Peyer's patch (tissue), 4 donors: ENCODE results near the gene MGLL. TPM values are rescaled to one million over a fixed set of nuclear protein-coding genes. Genes with fewer than 3 reads are reported as not detected.

Source experiments
- DNase-seq, 3 donors: peaks; one replicate each; pipeline ENCODE4 v3.0.0-alpha.2; 2017 to 2019
- H3K27ac ChIP-seq, 4 donors: fragments of 200-600 bp; sonication (generic); one replicate each; pipeline ENCODE4 v1.5.1; 2016 to 2019
- H3K27me3 ChIP-seq, 2 donors: fragments of 200-600 bp; sonication (generic); one replicate each; pipeline ENCODE4 v1.5.1; 2019
- H3K36me3 ChIP-seq, 3 donors: fragments of 200-600 bp; sonication (generic); one replicate each; pipeline ENCODE4 v1.5.1; 2016 to 2019
- H3K4me1 ChIP-seq, 4 donors: fragments of 200-600 bp; sonication (generic); one replicate each; pipeline ENCODE4 v1.5.1; 2016 to 2019
- H3K4me3 ChIP-seq, 4 donors: fragments of 200-600 bp; sonication (generic); 1 replicate in 3 of 4; 2 replicates in 1 of 4; pipeline ENCODE4 v1.5.1; 2016 to 2019; ENCODE audit warnings: mild to moderate bottlenecking in 1 of 4
- H3K9me3 ChIP-seq, 4 donors: fragments of 200-600 bp; sonication (generic); one replicate each; pipeline ENCODE4 v1.5.1; 2016 to 2019; ENCODE audit warnings: mild to moderate bottlenecking in 1 of 4
- POLR2A ChIP-seq, 2 donors: fragments of 450-650 bp; IDR thresholded peaks; one replicate each; pipeline ENCODE4 v1.5.1; 2017; ENCODE audit warnings: antibody characterized with exemption in 2 of 2, mild to moderate bottlenecking in 2 of 2, moderate library complexity in 2 of 2
- total RNA-seq, 4 donors: library from RNA; depleted of rRNA; stranded (reverse); fragments of >200 nt; gene quantifications; one replicate each; pipeline ENCODE4 v1.1.0, GENCODE V29; 2016
- TF ChIP-seq, protein P1 (sequence below), 6 experiments: fragments of 450-650 bp in 4 of 6; fragments of 200-600 bp in 2 of 6; sonication (generic) in 1 of 6; IDR thresholded peaks; one replicate each; pipeline ENCODE4 v1.5.1; 2017 to 2019; ENCODE audit warnings: antibody characterized with exemption in 6 of 6, mild to moderate bottlenecking in 3 of 6, moderate library complexity in 1 of 6

MGLL gene
- total RNA-seq, 4 donors from 2014 or later: 56.1 to 180 (median 143) TPM

DNA sequence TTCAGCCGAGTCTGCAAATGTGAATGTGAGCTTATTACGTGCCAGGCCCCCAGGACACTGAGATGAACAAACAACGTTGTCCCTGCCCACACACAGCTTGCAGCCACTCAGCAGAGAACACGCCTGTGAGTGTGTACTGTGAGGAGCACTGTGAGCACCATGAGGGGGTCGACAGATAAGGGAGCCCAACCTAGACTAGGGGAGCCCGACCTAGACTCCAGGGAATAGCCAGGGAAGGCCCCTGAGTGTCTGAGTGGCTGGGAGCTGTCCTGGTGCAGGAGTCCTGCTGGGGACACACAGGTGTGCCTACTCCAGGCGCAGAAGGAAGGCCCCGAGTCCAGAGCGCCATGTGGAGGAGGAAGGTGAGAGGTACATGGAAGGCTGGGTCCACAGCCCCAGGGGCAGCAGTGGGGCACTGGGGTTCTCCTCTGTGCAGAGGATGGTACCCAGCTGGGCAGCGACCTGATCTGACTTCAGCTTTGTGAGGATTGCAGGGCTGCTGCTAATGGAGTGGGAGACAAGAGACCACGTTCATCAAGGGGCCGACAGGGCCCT, 36.5 kb downstream of the MGLL start:
- Histone ChIP-seq H3K4me1 (peaks cover 0 to 61% (median 8%) of the 10 kb centered on the region in 4 donors), H3K9me3 (no peaks in the 10 kb centered on the region), H3K4me3 (no peak overlapping the region), H3K27ac (peak overlapping the region; percentile 25 to 86 (median 69)), H3K27me3 (no peaks in the 10 kb centered on the region), H3K36me3 (no peaks in the 10 kb centered on the region)
- peak in 1 of 3 donors; percentile 56 for DNase-seq
- TF ChIP-seq POLR2A (IDR thresholded peaks at IDR 0.05): no peak
- TF ChIP-seq, protein P1, sequence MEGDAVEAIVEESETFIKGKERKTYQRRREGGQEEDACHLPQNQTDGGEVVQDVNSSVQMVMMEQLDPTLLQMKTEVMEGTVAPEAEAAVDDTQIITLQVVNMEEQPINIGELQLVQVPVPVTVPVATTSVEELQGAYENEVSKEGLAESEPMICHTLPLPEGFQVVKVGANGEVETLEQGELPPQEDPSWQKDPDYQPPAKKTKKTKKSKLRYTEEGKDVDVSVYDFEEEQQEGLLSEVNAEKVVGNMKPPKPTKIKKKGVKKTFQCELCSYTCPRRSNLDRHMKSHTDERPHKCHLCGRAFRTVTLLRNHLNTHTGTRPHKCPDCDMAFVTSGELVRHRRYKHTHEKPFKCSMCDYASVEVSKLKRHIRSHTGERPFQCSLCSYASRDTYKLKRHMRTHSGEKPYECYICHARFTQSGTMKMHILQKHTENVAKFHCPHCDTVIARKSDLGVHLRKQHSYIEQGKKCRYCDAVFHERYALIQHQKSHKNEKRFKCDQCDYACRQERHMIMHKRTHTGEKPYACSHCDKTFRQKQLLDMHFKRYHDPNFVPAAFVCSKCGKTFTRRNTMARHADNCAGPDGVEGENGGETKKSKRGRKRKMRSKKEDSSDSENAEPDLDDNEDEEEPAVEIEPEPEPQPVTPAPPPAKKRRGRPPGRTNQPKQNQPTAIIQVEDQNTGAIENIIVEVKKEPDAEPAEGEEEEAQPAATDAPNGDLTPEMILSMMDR (IDR thresholded peaks at IDR 0.05): peak in 1 of 6 experiments; percentile 7

- Histone ChIP-seq H3K36me3 (peaks cover 0 to 1% (median 0%) of the 10 kb centered on the region in 3 donors), H3K4me3 (peak overlapping the region in 1 of 4 donors; percentile 10), H3K9me3 (no peaks in the 10 kb centered on the region), H3K27ac (peak overlapping the region in 3 of 4 donors; percentile 62 to 86 (median 76)), H3K4me1 (peaks cover 0 to 54% (median 8%) of the 10 kb centered on the region in 4 donors), H3K27me3 (no peaks in the 10 kb centered on the region)
- no peak for TF ChIP-seq POLR2A (IDR thresholded peaks at IDR 0.05)
- TF ChIP-seq, protein P1 (IDR thresholded peaks at IDR 0.05): no peak
- peak in 1 of 3 donors; percentile 70 for DNase-seq
Observed at GRCh38 chr3:127784865-127785710, 37.2 kb downstream of the MGLL start.

GRCh38 chr3:127784283-127784682, 38.0 kb downstream of the MGLL start:
- Histone ChIP-seq H3K27me3 (no peaks in the 10 kb centered on the region), H3K27ac (peak overlapping the region in 2 of 4 donors; percentile 76 to 86), H3K36me3 (peaks cover 0 to 6% (median 0%) of the 10 kb centered on the region in 3 donors), H3K4me3 (no peak overlapping the region), H3K9me3 (no peaks in the 10 kb centered on the region), H3K4me1 (peaks cover 0 to 53% (median 8%) of the 10 kb centered on the region in 4 donors)
- TF ChIP-seq, protein P1 (IDR thresholded peaks at IDR 0.05): no peak
- TF ChIP-seq POLR2A (IDR thresholded peaks at IDR 0.05): no peak
- DNase-seq: peak in 1 of 3 donors; percentile 44

GRCh38 chr3:127783642-127784160, 38.6 kb downstream of the MGLL start:
- H3K4me1 ChIP-seq: peaks cover 0 to 53% (median 8%) of the 10 kb centered on the region in 4 donors
- peak in 1 of 3 donors; percentile 18 for DNase-seq
- no peak overlapping the region for H3K4me3 ChIP-seq
- no peaks in the 10 kb centered on the region for H3K9me3 ChIP-seq
- no peaks in the 10 kb centered on the region for H3K27me3 ChIP-seq
- no peak for TF ChIP-seq POLR2A (IDR thresholded peaks at IDR 0.05)
- no peak overlapping the region for H3K27ac ChIP-seq
- H3K36me3 ChIP-seq: peaks cover 0 to 6% (median 0%) of the 10 kb centered on the region in 3 donors

DNA sequence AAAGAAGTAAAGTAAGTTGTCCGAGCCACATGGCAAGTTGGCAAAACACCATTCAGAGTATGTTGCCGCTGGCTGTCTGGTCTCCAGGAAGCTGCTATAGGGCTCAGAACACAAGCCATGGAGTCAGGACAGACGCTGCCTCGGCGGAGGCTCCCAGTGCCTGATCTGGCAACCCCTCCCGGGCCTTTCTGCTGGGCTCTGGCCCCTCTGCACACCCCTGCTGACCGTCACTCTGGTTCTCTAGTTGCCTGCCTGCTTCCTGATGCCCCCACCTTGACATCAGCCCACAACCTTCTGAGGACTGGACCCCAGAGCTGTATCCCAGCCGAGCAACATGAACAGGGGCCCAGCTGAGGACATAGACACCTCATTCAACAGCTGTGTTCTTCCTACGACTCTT, 39.1 kb downstream of the MGLL start:
- DNase-seq: peak in 1 of 3 donors; percentile 46
- Histone ChIP-seq H3K4me1 (peaks cover 0 to 54% (median 8%) of the 10 kb centered on the region in 4 donors), H3K36me3 (peaks cover 0 to 6% (median 0%) of the 10 kb centered on the region in 3 donors), H3K27me3 (no peaks in the 10 kb centered on the region), H3K9me3 (no peaks in the 10 kb centered on the region), H3K27ac (no peak overlapping the region), H3K4me3 (no peak overlapping the region)
- no peak for TF ChIP-seq POLR2A (IDR thresholded peaks at IDR 0.05)
- TF ChIP-seq, protein P1 (IDR thresholded peaks at IDR 0.05): no peak
